Peyer's patch (tissue), 4 donors: Measurements from ENCODE around the gene WRAP73. TPM values are rescaled to one million over a fixed set of nuclear protein-coding genes. Genes with fewer than 3 reads are reported as not detected.

ENCODE experiments used
- DNase-seq, 3 donors: peaks; one replicate each; pipeline ENCODE4 v3.0.0-alpha.2; 2017 to 2019
- H3K27ac ChIP-seq, 4 donors: fragments of 200-600 bp; sonication (generic); one replicate each; pipeline ENCODE4 v1.5.1; 2016 to 2019
- H3K27me3 ChIP-seq, 2 donors: fragments of 200-600 bp; sonication (generic); one replicate each; pipeline ENCODE4 v1.5.1; 2019
- H3K36me3 ChIP-seq, 3 donors: fragments of 200-600 bp; sonication (generic); one replicate each; pipeline ENCODE4 v1.5.1; 2016 to 2019
- H3K4me1 ChIP-seq, 4 donors: fragments of 200-600 bp; sonication (generic); one replicate each; pipeline ENCODE4 v1.5.1; 2016 to 2019
- H3K4me3 ChIP-seq, 4 donors: fragments of 200-600 bp; sonication (generic); 1 replicate in 3 of 4; 2 replicates in 1 of 4; pipeline ENCODE4 v1.5.1; 2016 to 2019; ENCODE audit warnings: mild to moderate bottlenecking in 1 of 4
- H3K9me3 ChIP-seq, 4 donors: fragments of 200-600 bp; sonication (generic); one replicate each; pipeline ENCODE4 v1.5.1; 2016 to 2019; ENCODE audit warnings: mild to moderate bottlenecking in 1 of 4
- POLR2A ChIP-seq, 2 donors: fragments of 450-650 bp; IDR thresholded peaks; one replicate each; pipeline ENCODE4 v1.5.1; 2017; ENCODE audit warnings: antibody characterized with exemption in 2 of 2, mild to moderate bottlenecking in 2 of 2, moderate library complexity in 2 of 2
- total RNA-seq, 4 donors: library from RNA; depleted of rRNA; stranded (reverse); fragments of >200 nt; gene quantifications; one replicate each; pipeline ENCODE4 v1.1.0, GENCODE V29; 2016
- TF ChIP-seq, protein P1 (sequence below), 6 experiments: fragments of 450-650 bp in 4 of 6; fragments of 200-600 bp in 2 of 6; sonication (generic) in 1 of 6; IDR thresholded peaks; one replicate each; pipeline ENCODE4 v1.5.1; 2017 to 2019; ENCODE audit warnings: antibody characterized with exemption in 6 of 6, mild to moderate bottlenecking in 3 of 6, moderate library complexity in 1 of 6

WRAP73 gene
- total RNA-seq, 4 donors from 2014 or later, result 34.3 to 71.1 (median 49.4) TPM

DNA sequence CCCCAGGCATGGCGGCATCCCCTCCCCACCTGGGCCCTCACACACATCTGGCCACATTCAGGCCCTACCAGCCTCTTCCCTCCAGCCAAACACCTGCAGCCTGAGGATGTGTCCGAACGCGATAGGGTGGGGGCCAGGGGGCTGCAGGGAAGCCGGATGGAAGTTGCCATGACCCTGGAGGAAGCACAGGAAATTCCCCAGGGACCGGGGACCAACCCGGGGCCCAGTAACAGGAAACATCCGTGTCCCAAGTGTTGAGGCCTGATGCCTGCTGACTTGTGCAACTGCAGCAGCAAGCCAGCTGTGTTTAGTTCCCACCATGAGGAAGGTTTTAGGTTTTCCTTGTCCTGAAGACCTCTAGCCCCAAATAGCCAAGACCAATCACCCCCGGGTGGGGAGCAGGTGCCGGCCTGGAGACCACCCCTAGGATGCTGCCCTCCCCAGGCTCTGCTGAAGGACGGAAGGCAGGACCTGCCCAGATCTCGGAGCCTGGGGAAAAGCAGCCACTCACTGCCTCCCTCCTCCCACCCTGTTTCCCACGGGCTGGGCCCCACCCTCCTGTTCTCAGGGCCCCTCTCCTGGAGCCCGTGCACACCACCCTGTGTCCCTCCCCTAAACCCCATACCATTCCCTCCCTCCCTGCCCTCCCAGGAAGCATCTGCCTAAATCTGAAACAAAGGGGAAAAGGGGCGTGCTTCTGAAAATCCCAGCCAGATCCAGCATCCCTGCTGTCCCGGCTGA is 68.4 kb downstream of the WRAP73 start:
- Histone ChIP-seq H3K36me3 (no peaks in the 10 kb centered on the region), H3K27ac (no peak overlapping the region), H3K4me3 (no peak overlapping the region), H3K27me3 (no peaks in the 10 kb centered on the region), H3K9me3 (no peaks in the 10 kb centered on the region), H3K4me1 (no peaks in the 10 kb centered on the region)
- no peak for TF ChIP-seq POLR2A (IDR thresholded peaks at IDR 0.05)
- TF ChIP-seq, protein P1, sequence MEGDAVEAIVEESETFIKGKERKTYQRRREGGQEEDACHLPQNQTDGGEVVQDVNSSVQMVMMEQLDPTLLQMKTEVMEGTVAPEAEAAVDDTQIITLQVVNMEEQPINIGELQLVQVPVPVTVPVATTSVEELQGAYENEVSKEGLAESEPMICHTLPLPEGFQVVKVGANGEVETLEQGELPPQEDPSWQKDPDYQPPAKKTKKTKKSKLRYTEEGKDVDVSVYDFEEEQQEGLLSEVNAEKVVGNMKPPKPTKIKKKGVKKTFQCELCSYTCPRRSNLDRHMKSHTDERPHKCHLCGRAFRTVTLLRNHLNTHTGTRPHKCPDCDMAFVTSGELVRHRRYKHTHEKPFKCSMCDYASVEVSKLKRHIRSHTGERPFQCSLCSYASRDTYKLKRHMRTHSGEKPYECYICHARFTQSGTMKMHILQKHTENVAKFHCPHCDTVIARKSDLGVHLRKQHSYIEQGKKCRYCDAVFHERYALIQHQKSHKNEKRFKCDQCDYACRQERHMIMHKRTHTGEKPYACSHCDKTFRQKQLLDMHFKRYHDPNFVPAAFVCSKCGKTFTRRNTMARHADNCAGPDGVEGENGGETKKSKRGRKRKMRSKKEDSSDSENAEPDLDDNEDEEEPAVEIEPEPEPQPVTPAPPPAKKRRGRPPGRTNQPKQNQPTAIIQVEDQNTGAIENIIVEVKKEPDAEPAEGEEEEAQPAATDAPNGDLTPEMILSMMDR (IDR thresholded peaks at IDR 0.05), result no peak
- no peak for DNase-seq

Other genes starting within 250 kb of the WRAP73 start
- 100 to 1,000 TPM in 3 of 4 donors, 10 to 100 TPM in 1; 43.7 to 225 (median 182) TPM for gene ARHGEF16, start 195.4 kb downstream of the WRAP73 start, total RNA-seq
- gene MEGF6, start 38.6 kb downstream of the WRAP73 start, total RNA-seq, result 10 to 100 TPM in 2 of 4 donors, 1 to 10 TPM in 2; 2.5 to 61.1 (median 11.1) TPM
- 10 to 100 TPM; 16.5 to 93.9 (median 71.3) TPM for gene TPRG1L, start 25.1 kb downstream of the WRAP73 start, total RNA-seq
- under 1 TPM in 1 of 4 donors, not detected in 3; 0.38 TPM for gene TP73, start 2.4 kb upstream of the WRAP73 start, total RNA-seq
- gene CCDC27, start 102.3 kb upstream of the WRAP73 start, total RNA-seq, result not detected
- gene SMIM1, start 122.6 kb upstream of the WRAP73 start, total RNA-seq, result not detected
- gene LRRC47, start 146.4 kb upstream of the WRAP73 start, total RNA-seq, result 10 to 100 TPM; 31.3 to 99.0 (median 40.8) TPM
- 10 to 100 TPM; 42.9 to 64.5 (median 54.7) TPM for gene CEP104, start 207.1 kb upstream of the WRAP73 start, total RNA-seq
- 10 to 100 TPM in 3 of 4 donors, 1 to 10 TPM in 1; 6.8 to 22.8 (median 13.7) TPM for gene DFFB, start 207.4 kb upstream of the WRAP73 start, total RNA-seq